AG09319 (cell line): ENCODE results near the gene CFAP99.

Experiments used
- DNase-seq: peaks from one replicate; pipeline ENCODE4 v3.0.0-alpha.2; 2010; ENCODE audit warnings: low read depth; ENCODE audit errors: extremely low read depth
- CTCF ChIP-seq: IDR thresholded peaks from 2 replicates; pipeline ENCODE4 v1.5.1; 2011; ENCODE audit warnings: low read depth, mild to moderate bottlenecking, inconsistent platforms, low read length, moderate library complexity

Gene CFAP99

GRCh38 chr4:2406920-2407319, 11.8 kb upstream of the CFAP99 start:
- DNase-seq = no peak
- no peak for TF ChIP-seq CTCF

- TF ChIP-seq CTCF = no peak
- no peak for DNase-seq
Measured at GRCh38 chr4:2407991-2408342, 10.8 kb upstream of the CFAP99 start.

GRCh38 chr4:2408401-2408958, 10.3 kb upstream of the CFAP99 start:
- TF ChIP-seq CTCF = no peak
- no peak for DNase-seq

- no peak for DNase-seq
- no peak for TF ChIP-seq CTCF
Measured at GRCh38 chr4:2408976-2409375, 9.8 kb upstream of the CFAP99 start.

GRCh38 chr4:2409381-2409783, 9.4 kb upstream of the CFAP99 start:
- TF ChIP-seq CTCF = no peak
- no peak for DNase-seq

- no peak for DNase-seq
Measured at GRCh38 chr4:2411786-2412510, 6.8 kb upstream of the CFAP99 start.

More at GRCh38 chr4:2411786-2412510, 6.8 kb upstream of the CFAP99 start:
- no peak for TF ChIP-seq CTCF
